HG03521 (cell line): Measurements from ENCODE around the gene MEGF8.
A peak's percentile ranks its signal among the peaks of the same experiment; 100 is the strongest.

Experiments
- ATAC-seq: cut with Tn5 transposase; IDR thresholded peaks from one replicate; pipeline ENCODE4 v1.9.1; 2021; ENCODE audit warnings: mild to moderate bottlenecking, moderate library complexity; ENCODE audit not compliant: unreplicated experiment

The MEGF8 gene

GRCh38 chr19:42375415-42376176 is 50.2 kb downstream of the MEGF8 start:
- ATAC-seq = no peak

- no peak for ATAC-seq
These were observed 50.7 kb downstream of the MEGF8 start for GRCh38 chr19:42376177-42376555.

GRCh38 chr19:42378225-42379215 is 53.1 kb downstream of the MEGF8 start:
- no peak for ATAC-seq

GRCh38 chr19:42380155-42380554 is 54.7 kb downstream of the MEGF8 start:
- no peak for ATAC-seq

- no peak for ATAC-seq
These were observed 61.7 kb downstream of the MEGF8 start for GRCh38 chr19:42386974-42387707.

- no peak for ATAC-seq
These were observed 63.5 kb downstream of the MEGF8 start for GRCh38 chr19:42388851-42389489.

- ATAC-seq = no peak
These were observed 64.5 kb downstream of the MEGF8 start, which contains the start of gene CNFN for GRCh38 chr19:42389899-42390298. Gene CNFN (minus strand): TSS chr19:42390297. CDS start chr19:42389037, 1,260 bp downstream.

GRCh38 chr19:42392165-42392564 is 66.7 kb downstream of the MEGF8 start:
- no peak for ATAC-seq

GRCh38 chr19:42394751-42395150 is 69.3 kb downstream of the MEGF8 start:
- no peak for ATAC-seq

GRCh38 chr19:42396381-42397262 is 71.2 kb downstream of the MEGF8 start:
- peak; percentile 97 for ATAC-seq

GRCh38 chr19:42397263-42398166 is 72.1 kb downstream of the MEGF8 start:
- no peak for ATAC-seq

GRCh38 chr19:42400404-42400803 is 75.0 kb downstream of the MEGF8 start:
- ATAC-seq = no peak

GRCh38 chr19:42401365-42402303 is 76.2 kb downstream of the MEGF8 start:
- no peak for ATAC-seq

- no peak for ATAC-seq
These were observed 77.1 kb downstream of the MEGF8 start for GRCh38 chr19:42402376-42403116.

GRCh38 chr19:42403586-42403985 is 78.2 kb downstream of the MEGF8 start:
- ATAC-seq = no peak

- ATAC-seq = no peak
These were observed 80.7 kb downstream of the MEGF8 start for GRCh38 chr19:42406111-42406510.
